SK-N-SH (cell line): ENCODE results near the gene OSBPL10. TPM values are rescaled to one million over a fixed set of nuclear protein-coding genes. Genes with fewer than 3 reads are reported as not detected.

Source experiments
- CTCF ChIA-PET: fragments of 300-600, 350-600 bp; formaldehyde crosslinking; extraction: SDS; loops from one replicate; lab custom pipeline; 2021; lab: Yijun Ruan, JAX
- POLR2A ChIA-PET: fragments of 350-600 bp; sonication (Branson Sonifier 250); formaldehyde crosslinking; extraction: SDS; loops from one replicate; lab custom pipeline; 2020; ENCODE audit warnings: antibody characterized with exemption, inconsistent platforms; lab: Yijun Ruan, JAX
- DNase-seq: peaks from one replicate; pipeline ENCODE4 v3.0.0; 2012
- H2AFZ ChIP-seq: fragments of 200-600 bp; sonication (generic); 2 replicates; pipeline ENCODE4 v1.8.1; 2016; ENCODE audit warnings: antibody characterized with exemption, mild to moderate bottlenecking, low read depth
- H3F3A ChIP-seq: fragments of 200-600 bp; sonication (generic); replicated peaks from 2 replicates; pipeline ENCODE3; 2016; ENCODE audit warnings: antibody characterized with exemption, mild to moderate bottlenecking; ENCODE audit not compliant: insufficient read depth
- H3K27ac ChIP-seq, 2 experiments: fragments of 200-500 bp in 1 of 2; fragments of 200-600 bp in 1 of 2; sonication (Bioruptor generic) in 1 of 2; sonication (generic), shearing (Covaris generic) in 1 of 2; 2 replicates each; pipeline versions ENCODE4 v1.5.1 to v1.6.1; 2014 to 2016; ENCODE audit warnings: low read depth in 2 of 2, inconsistent platforms in 1 of 2, low read length in 1 of 2, mild to moderate bottlenecking in 1 of 2, mixed read lengths in 1 of 2
- H3K27me3 ChIP-seq: fragments of 200-600 bp; sonication (generic), shearing (Covaris generic); 2 replicates; pipeline ENCODE4 v1.6.1; 2016; ENCODE audit warnings: mixed run types; ENCODE audit not compliant: insufficient read depth
- H3K36me3 ChIP-seq, 2 experiments: fragments of 200-500 bp in 1 of 2; fragments of 200-600 bp in 1 of 2; sonication (Bioruptor generic) in 1 of 2; sonication (generic) in 1 of 2; replicated peaks in 1 of 2; 2 replicates each; pipeline versions ENCODE3 to v1.5.1; 2014 to 2016; ENCODE audit warnings: low read length in 1 of 2, mild to moderate bottlenecking in 1 of 2; ENCODE audit not compliant: insufficient read depth in 2 of 2, control insufficient read depth in 1 of 2
- H3K4me1 ChIP-seq, 2 experiments: fragments of 200-500 bp in 1 of 2; fragments of 200-600 bp in 1 of 2; sonication (Bioruptor generic) in 1 of 2; sonication (generic), shearing (Covaris generic) in 1 of 2; 2 replicates each; pipeline versions ENCODE4 v1.5.1 to v1.6.1; 2014 to 2016; ENCODE audit warnings: low read depth in 1 of 2, low read length in 1 of 2, mixed run types in 1 of 2; ENCODE audit not compliant: insufficient read depth in 2 of 2, control insufficient read depth in 1 of 2
- H3K4me2 ChIP-seq: fragments of 200-600 bp; sonication (generic), shearing (Covaris generic); 2 replicates; pipeline ENCODE4 v1.6.1; 2017; ENCODE audit warnings: mixed run types
- H3K4me3 ChIP-seq, 2 experiments: fragments of 200-500 bp in 1 of 2; fragments of 200-600 bp in 1 of 2; sonication (Bioruptor generic) in 1 of 2; sonication (generic), shearing (Covaris generic) in 1 of 2; 2 replicates each; pipeline versions ENCODE4 v1.5.1 to v1.8.1; 2014 to 2016; ENCODE audit warnings: low read depth in 2 of 2, inconsistent platforms in 1 of 2, low read length in 1 of 2, mild to moderate bottlenecking in 1 of 2, mixed read lengths in 1 of 2, moderate library complexity in 1 of 2
- H3K79me2 ChIP-seq: fragments of 200-600 bp; sonication (generic); 2 replicates; pipeline ENCODE4 v1.8.1; 2017; ENCODE audit warnings: mild to moderate bottlenecking; ENCODE audit not compliant: insufficient read depth
- H3K9ac ChIP-seq: fragments of 200-600 bp; sonication (generic); 2 replicates; pipeline ENCODE4 v1.6.1; 2017; ENCODE audit warnings: mixed run types
- H3K9me2 ChIP-seq: fragments of 200-600 bp; sonication (generic); 2 replicates; pipeline ENCODE4 v1.6.1; 2017; ENCODE audit warnings: mixed run types
- H3K9me3 ChIP-seq: fragments of 200-600 bp; sonication (generic); 2 replicates; pipeline ENCODE4 v1.6.1; 2017; ENCODE audit warnings: mixed run types, mild to moderate bottlenecking, moderate library complexity
- H4K20me1 ChIP-seq: fragments of 200-600 bp; sonication (generic); 2 replicates; pipeline ENCODE4 v1.6.1; 2017; ENCODE audit warnings: mild to moderate bottlenecking, mixed run types; ENCODE audit not compliant: insufficient read depth
- CHD2 ChIP-seq: fragments of 150-350 bp; IDR thresholded peaks from 2 replicates; pipeline ENCODE4 v1.6.1; 2018; ENCODE audit warnings: low read length; ENCODE audit not compliant: partially characterized antibody
- CTCF ChIP-seq: fragments of 200-600 bp; sonication (generic); IDR thresholded peaks from 2 replicates; pipeline ENCODE4 v1.6.1; 2017; ENCODE audit warnings: antibody characterized with exemption, mild to moderate bottlenecking, moderate library complexity
- GATA2 ChIP-seq: sonication (generic); formaldehyde crosslinking; IDR thresholded peaks from 2 replicates; pipeline ENCODE4 v1.5.0; 2020; ENCODE audit warnings: mild to moderate bottlenecking, missing genetic modification reagents
- MEF2A ChIP-seq: IDR thresholded peaks from 2 replicates; pipeline ENCODE4 v1.4.0; 2012; ENCODE audit warnings: low read depth, borderline replicate concordance
- NFIC ChIP-seq: IDR thresholded peaks from 2 replicates; pipeline ENCODE4 v1.4.0; 2012; ENCODE audit warnings: borderline replicate concordance
- PBX3 ChIP-seq: IDR thresholded peaks from 2 replicates; pipeline ENCODE4; 2012
- RAD21 ChIP-seq: IDR thresholded peaks from 2 replicates; pipeline ENCODE4 v1.6.1; 2012; ENCODE audit warnings: mild to moderate bottlenecking, low read length
- RFX5 ChIP-seq: IDR thresholded peaks from 2 replicates; pipeline ENCODE4 v1.6.1; 2012; ENCODE audit warnings: mild to moderate bottlenecking, improper control_type of control experiment, low read length
- RXRA ChIP-seq: IDR thresholded peaks from 2 replicates; pipeline ENCODE4 v1.4.0; 2012; ENCODE audit warnings: low read depth, mild to moderate bottlenecking, borderline replicate concordance
- SMC3 ChIP-seq: IDR thresholded peaks from 2 replicates; pipeline ENCODE4 v1.6.1; 2012; ENCODE audit warnings: low read depth, low read length, improper control_type of control experiment
- TAF1 ChIP-seq: IDR thresholded peaks from 2 replicates; pipeline ENCODE4 v1.6.1; 2012; ENCODE audit warnings: low read depth, mild to moderate bottlenecking, low read length, moderate library complexity, borderline replicate concordance
- TEAD4 ChIP-seq: IDR thresholded peaks from 2 replicates; pipeline ENCODE4 v1.4.0; 2012; ENCODE audit warnings: mild to moderate bottlenecking, borderline replicate concordance; ENCODE audit not compliant: insufficient read depth
- USF1 ChIP-seq: IDR thresholded peaks from 2 replicates; pipeline ENCODE4 v1.4.0; 2012; ENCODE audit warnings: low read depth, borderline replicate concordance
- USF2 ChIP-seq: fragments of 150-350 bp; IDR thresholded peaks from 2 replicates; pipeline ENCODE4 v1.6.1; 2017; ENCODE audit warnings: antibody characterized with exemption, low read length, low read depth, borderline replicate concordance
- YY1 ChIP-seq: IDR thresholded peaks from 2 replicates; pipeline ENCODE4 v1.4.0; 2012; ENCODE audit warnings: low read depth, mild to moderate bottlenecking
- WGBS: methylation state at CpG from one replicate; pipeline ENCODE4 v1.1.6; 2017; ENCODE audit warnings: low lambda C conversion rate; 5-methylcytosine and 5-hydroxymethylcytosine counted together
- polyA plus RNA-seq, 3 experiments: library from polyadenylated mRNA; depleted of rRNA; stranded (reverse); fragments of >200 nt; gene quantifications; 2 replicates each; pipeline ENCODE4 v1.2.3, GENCODE V29; 2012
- TF ChIP-seq, protein P1 (sequence below): IDR thresholded peaks from 2 replicates; pipeline ENCODE4 v1.4.0; 2012; ENCODE audit warnings: low read depth

OSBPL10 gene
- polyA plus RNA-seq, 1 of the 3 experiments (the other 2 are of a cell fraction) = 0.12 TPM

DNA sequence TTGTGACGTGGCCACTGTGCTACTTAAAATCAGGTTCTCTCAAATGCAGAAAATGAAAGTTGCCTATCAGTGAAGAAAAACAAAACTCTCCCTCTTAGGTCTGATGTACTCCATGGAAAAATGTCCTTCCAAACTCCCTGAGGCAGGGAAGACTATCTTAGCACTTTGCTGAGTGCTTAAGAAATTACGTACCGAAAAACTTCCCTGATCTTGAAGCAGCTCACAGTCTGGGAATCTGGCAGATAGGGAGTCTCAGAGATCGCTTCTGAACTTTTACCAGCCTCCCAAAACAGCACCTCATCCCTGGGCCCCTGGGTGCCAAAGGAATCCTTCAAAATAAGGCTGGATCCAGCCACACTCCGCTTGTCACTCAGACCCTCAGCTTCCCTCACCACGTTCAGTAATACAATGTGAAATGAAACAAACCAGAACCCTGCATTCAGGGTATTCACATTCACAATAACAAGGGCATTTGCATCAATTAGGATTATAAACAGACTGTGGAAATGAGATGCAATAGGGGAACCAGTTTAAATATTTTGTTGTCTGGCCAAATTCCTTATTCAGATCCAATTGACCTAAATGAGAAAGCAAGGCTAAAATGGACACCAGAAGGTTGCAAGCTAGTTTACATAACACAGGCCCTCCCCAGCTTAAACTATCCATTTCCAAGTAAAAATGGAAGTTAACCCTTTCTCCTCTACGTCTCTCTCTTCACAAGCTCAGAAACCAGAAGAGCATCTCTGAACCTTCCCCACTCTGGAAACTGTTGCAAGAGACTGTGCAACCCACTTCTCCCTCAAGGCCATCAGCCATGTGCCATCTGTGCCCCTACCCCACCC lies 20.9 kb downstream of the OSBPL10 start:
- CTCF ChIA-PET = interaction anchor here (0.5 kb wide), 1 partner anchor 7 kb away, joined by 3 read pairs; no protein-coding TSS in a partner anchor
- Histone ChIP-seq H3K36me3 (no peaks in the 10 kb centered on the region), H3K9ac (no peak overlapping the region), H3K4me3 (no peak overlapping the region), H3K4me1 (no peaks in the 10 kb centered on the region; a peak in 1 of 4 replicates), H3K9me3 (no peaks in the 10 kb centered on the region), H3K27me3 (no peaks in the 10 kb centered on the region), H3K9me2 (no peaks in the 10 kb centered on the region), H4K20me1 (no peaks in the 10 kb centered on the region), H2AFZ (no peak overlapping the region), H3K4me2 (no peak overlapping the region), H3K27ac (no peak overlapping the region)
- DNase-seq = no peak
- whole genome bisulfite sequencing = 51% methylated on average over 7 of the region's 7 CpGs
- POLR2A ChIA-PET = no interaction called here
- TF ChIP-seq RAD21 = no peak
- no peak for TF ChIP-seq GATA2 (CRISPR knock-in tag)
- TF ChIP-seq, all 33 proteins: peak for 0
- H3K79me2 ChIP-seq = no peaks in the 10 kb centered on the region
- H3F3A ChIP-seq = no peaks in the 10 kb centered on the region

DNA sequence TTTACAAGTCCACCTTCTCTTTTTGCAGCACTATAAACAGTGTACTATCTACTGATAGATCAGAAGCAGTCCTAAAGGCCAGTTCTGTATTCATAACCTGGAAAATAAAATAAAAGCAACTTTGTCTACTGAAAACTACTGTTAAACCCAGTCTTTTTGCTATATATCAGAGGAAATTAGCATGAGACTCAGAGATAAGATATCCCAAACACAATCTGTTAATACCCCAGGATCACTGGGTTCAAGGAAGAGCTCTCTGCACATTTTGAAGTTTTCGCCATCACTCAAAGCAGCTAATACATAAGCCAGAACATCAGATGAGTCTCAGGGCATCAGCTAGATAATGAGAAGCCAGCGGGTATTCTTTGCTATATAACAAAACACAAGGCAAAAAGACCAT lies 21.8 kb downstream of the OSBPL10 start:
- no peaks in the 10 kb centered on the region for H3K27me3 ChIP-seq
- H2AFZ ChIP-seq = no peak overlapping the region
- no peak for TF ChIP-seq CHD2
- no peak for TF ChIP-seq RFX5
- TF ChIP-seq USF2 = no peak
- TF ChIP-seq NFIC = no peak
- no peak for TF ChIP-seq RXRA
- no peak for TF ChIP-seq TEAD4
- TF ChIP-seq, all 33 proteins: peak for 0
- DNase-seq = no peak
- Histone ChIP-seq H3K9me3 (no peaks in the 10 kb centered on the region), H3K4me2 (no peak overlapping the region), H3K79me2 (no peaks in the 10 kb centered on the region), H3K4me1 (no peaks in the 10 kb centered on the region; a peak in 1 of 4 replicates), H3K4me3 (no peak overlapping the region), H3F3A (no peaks in the 10 kb centered on the region), H3K9ac (no peak overlapping the region), H3K9me2 (no peaks in the 10 kb centered on the region), H3K36me3 (no peaks in the 10 kb centered on the region), H3K27ac (no peak overlapping the region), H4K20me1 (no peaks in the 10 kb centered on the region)
- ChIA-PET CTCF (interaction anchor here (0.5 kb wide), 1 partner anchor 8 kb away, joined by 3 read pairs; no protein-coding TSS in a partner anchor), POLR2A (no interaction called here)
- 36% methylated on average over 2 of the region's 2 CpGs for WGBS

DNA sequence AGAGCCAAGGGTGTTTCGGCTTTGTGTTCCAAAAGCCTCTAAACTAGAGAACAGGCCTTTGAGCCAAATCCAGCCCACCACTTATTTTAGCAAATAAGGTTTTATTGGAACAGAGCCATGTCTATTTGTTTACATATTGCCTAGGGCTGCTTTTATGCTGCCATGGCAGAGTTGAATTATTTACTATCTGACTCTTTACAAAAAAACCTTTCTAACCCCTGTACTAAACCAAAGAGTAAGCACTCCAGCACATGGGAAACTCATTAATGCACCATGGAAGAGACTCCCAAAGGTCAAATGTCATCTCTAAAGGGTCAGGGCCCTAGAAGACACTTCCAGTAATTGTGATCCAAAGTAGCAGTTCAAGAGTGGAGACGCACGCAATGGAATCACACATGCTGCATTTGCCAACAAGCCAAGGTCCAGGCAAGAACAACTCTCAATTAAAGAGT lies 22.3 kb downstream of the OSBPL10 start:
- Histone ChIP-seq H3F3A (no peaks in the 10 kb centered on the region), H3K27ac (no peak overlapping the region), H3K79me2 (no peaks in the 10 kb centered on the region), H3K4me3 (no peak overlapping the region), H4K20me1 (no peaks in the 10 kb centered on the region), H3K9me2 (no peaks in the 10 kb centered on the region), H3K4me1 (no peaks in the 10 kb centered on the region; a peak in 1 of 4 replicates), H3K9me3 (no peaks in the 10 kb centered on the region), H3K36me3 (no peaks in the 10 kb centered on the region), H3K27me3 (no peaks in the 10 kb centered on the region), H3K9ac (no peak overlapping the region), H2AFZ (no peak overlapping the region), H3K4me2 (no peak overlapping the region)
- POLR2A ChIA-PET = no interaction called here
- WGBS = 24% methylated on average over 3 of the region's 3 CpGs
- DNase-seq = peak; percentile 14
- CTCF ChIA-PET = no interaction called here
- TF ChIP-seq, protein P1, sequence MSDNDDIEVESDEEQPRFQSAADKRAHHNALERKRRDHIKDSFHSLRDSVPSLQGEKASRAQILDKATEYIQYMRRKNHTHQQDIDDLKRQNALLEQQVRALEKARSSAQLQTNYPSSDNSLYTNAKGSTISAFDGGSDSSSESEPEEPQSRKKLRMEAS = no peak
- TF ChIP-seq MEF2A (no peak), PBX3 (no peak), RXRA (no peak), YY1 (no peak), TAF1 (no peak), CHD2 (no peak), CTCF (no peak), USF1 (no peak), RAD21 (no peak), SMC3 (no peak), TEAD4 (no peak)
